GM19351 (cell line): ENCODE results near the gene APOL2.
"Not testable (repeated sequence)": the region's sequence is repeated elsewhere in the genome, so short reads cannot be mapped to it uniquely, and the experiment has no call there.

ENCODE experiments used
- ATAC-seq: cut with Tn5 transposase; IDR thresholded peaks from one replicate; pipeline ENCODE4 v1.9.1; 2021; ENCODE audit warnings: mild to moderate bottlenecking, moderate library complexity; ENCODE audit not compliant: unreplicated experiment

The APOL2 gene

GRCh38 chr22:36244522-36245391, 5.4 kb upstream of the APOL2 start:
- ATAC-seq = no peak

- ATAC-seq = no peak
These were observed 4.7 kb upstream of the APOL2 start for GRCh38 chr22:36243986-36244385.

- ATAC-seq = no peak
These were observed 252 bp downstream of the APOL2 start for GRCh38 chr22:36239150-36239400.

- no peak for ATAC-seq
These were observed 766 bp downstream of the APOL2 start for GRCh38 chr22:36238373-36239149.

GRCh38 chr22:36237462-36238372, 1.6 kb downstream of the APOL2 start:
- no peak for ATAC-seq

GRCh38 chr22:36236388-36237319, 2.7 kb downstream of the APOL2 start:
- ATAC-seq = no peak

GRCh38 chr22:36235585-36235984, 3.7 kb downstream of the APOL2 start:
- ATAC-seq = no peak

- no peak for ATAC-seq
These were observed 4.4 kb downstream of the APOL2 start for GRCh38 chr22:36234919-36235318.

GRCh38 chr22:36234213-36234612, 5.1 kb downstream of the APOL2 start:
- no peak for ATAC-seq

GRCh38 chr22:36233796-36234195, 5.5 kb downstream of the APOL2 start:
- ATAC-seq = no peak

GRCh38 chr22:36232715-36233401, 6.5 kb downstream of the APOL2 start:
- no peak for ATAC-seq

GRCh38 chr22:36231051-36231450, 8.3 kb downstream of the APOL2 start:
- ATAC-seq = not testable (repeated sequence)

GRCh38 chr22:36229649-36230048, 9.7 kb downstream of the APOL2 start:
- ATAC-seq = not testable (repeated sequence)

GRCh38 chr22:36228944-36229343, 10.4 kb downstream of the APOL2 start:
- no peak for ATAC-seq

- ATAC-seq = not testable (repeated sequence)
These were observed 11.0 kb downstream of the APOL2 start for GRCh38 chr22:36228369-36228768.

- no peak for ATAC-seq
These were observed 11.5 kb downstream of the APOL2 start for GRCh38 chr22:36227806-36228205.

- no peak for ATAC-seq
These were observed 11.9 kb downstream of the APOL2 start for GRCh38 chr22:36227396-36227795.

GRCh38 chr22:36226189-36226588, 13.1 kb downstream of the APOL2 start:
- no peak for ATAC-seq

GRCh38 chr22:36225333-36225922, 13.9 kb downstream of the APOL2 start:
- ATAC-seq = no peak
